Fibroblast of pulmonary artery (primary cell): ENCODE measurements around the gene ST6GAL1.

Source experiments
- DNase-seq: peaks from one replicate; pipeline ENCODE4 v3.0.0-alpha.2; 2010; ENCODE audit warnings: low read depth
- H3K4me3 ChIP-seq: replicated peaks from 2 replicates; pipeline ENCODE4 v1.5.1; 2011; ENCODE audit warnings: low read depth, mild to moderate bottlenecking, control low read depth, low read length, moderate library complexity
- CTCF ChIP-seq: IDR thresholded peaks from 2 replicates; pipeline ENCODE4 v1.5.1; 2011; ENCODE audit warnings: mild to moderate bottlenecking, control low read depth, low read length, inconsistent platforms; ENCODE audit errors: missing control alignments

ST6GAL1 gene

GRCh38 chr3:186920301-186920700 is 10.0 kb upstream of the ST6GAL1 start:
- TF ChIP-seq CTCF = no peak
- no peak for DNase-seq
- H3K4me3 ChIP-seq = no peak overlapping the region

GRCh38 chr3:186920796-186921195 is 9.5 kb upstream of the ST6GAL1 start:
- no peak for DNase-seq
- no peak overlapping the region for H3K4me3 ChIP-seq
- no peak for TF ChIP-seq CTCF

GRCh38 chr3:186921578-186921977 is 8.7 kb upstream of the ST6GAL1 start:
- no peak for TF ChIP-seq CTCF
- no peak overlapping the region for H3K4me3 ChIP-seq
- no peak for DNase-seq

- no peak for TF ChIP-seq CTCF
- no peak for DNase-seq
- H3K4me3 ChIP-seq = no peak overlapping the region
Observed at GRCh38 chr3:186922224-186922623, 8.1 kb upstream of the ST6GAL1 start.

GRCh38 chr3:186922790-186923189 is 7.5 kb upstream of the ST6GAL1 start:
- no peak for DNase-seq
- TF ChIP-seq CTCF = no peak
- no peak overlapping the region for H3K4me3 ChIP-seq

- H3K4me3 ChIP-seq = no peak overlapping the region
- no peak for DNase-seq
- TF ChIP-seq CTCF = no peak
Observed at GRCh38 chr3:186923241-186923640, 7.1 kb upstream of the ST6GAL1 start.

- no peak for TF ChIP-seq CTCF
- DNase-seq = no peak
- H3K4me3 ChIP-seq = no peak overlapping the region
Observed at GRCh38 chr3:186925826-186926225, 4.5 kb upstream of the ST6GAL1 start.
